Type B pancreatic cell (in vitro differentiated cells): ENCODE data around the gene YPEL2. TPM values are rescaled to one million over a fixed set of nuclear protein-coding genes. Genes with fewer than 3 reads are reported as not detected.

Source experiments
- DNase-seq: peaks from one replicate; pipeline ENCODE4 v3.0.0; 2021; ENCODE audit warnings: mixed read lengths; ENCODE audit not compliant: unreplicated experiment; ENCODE audit errors: extremely low spot score
- H3K27ac Mint-ChIP-seq: 2 replicates; pipeline ENCODE4 v1.8.0; 2021; ENCODE audit warnings: mild to moderate bottlenecking, mixed read lengths
- H3K27me3 Mint-ChIP-seq: 2 replicates; pipeline ENCODE4 v1.8.0; 2021; ENCODE audit warnings: mixed read lengths
- H3K36me3 Mint-ChIP-seq: 2 replicates; pipeline ENCODE4 v1.8.0; 2021; ENCODE audit warnings: mixed read lengths
- H3K4me1 Mint-ChIP-seq: one replicate; pipeline ENCODE4 v1.8.0; 2021; ENCODE audit warnings: mixed read lengths; ENCODE audit not compliant: unreplicated experiment
- H3K4me3 Mint-ChIP-seq: 2 replicates; pipeline ENCODE4 v1.8.0; 2021; ENCODE audit warnings: mild to moderate bottlenecking, mixed read lengths
- H3K9me3 Mint-ChIP-seq: 2 replicates; pipeline ENCODE4 v1.8.0; 2021; ENCODE audit warnings: mixed read lengths
- total RNA-seq: library from RNA; stranded (reverse); gene quantifications from 2 replicates; pipeline ENCODE4 v1.2.1, GENCODE V29; 2021; ENCODE audit warnings: low replicate concordance
- TF ChIP-seq, protein P1 (sequence below): fragments of 200-600 bp; sonication (generic); conservative IDR thresholded peaks from 2 replicates; pipeline ENCODE4 v1.5.0; 2021; ENCODE audit warnings: antibody characterized with exemption, mild to moderate bottlenecking

YPEL2 gene
- total RNA-seq, 1 donor from 2014 or later = 14.7 TPM

DNA sequence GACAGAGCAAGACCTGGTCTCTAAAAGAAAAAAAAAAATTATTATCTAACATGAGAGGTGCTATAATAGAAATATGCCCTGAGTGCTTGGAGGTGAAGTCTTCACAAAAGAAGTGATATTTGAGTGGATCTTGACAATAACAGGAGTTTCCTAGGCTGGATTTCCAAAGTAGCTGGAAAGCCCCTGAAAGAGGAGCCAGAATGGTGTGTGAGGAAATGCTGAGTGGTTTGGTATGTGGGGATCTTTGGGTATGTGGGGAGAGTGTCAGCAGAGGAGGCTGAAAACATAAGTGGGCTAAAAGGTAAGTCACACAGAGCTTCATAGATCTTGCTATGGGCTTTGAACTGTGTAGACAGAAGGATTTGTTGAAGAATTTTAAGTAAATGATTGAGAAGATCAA lies 100.1 kb downstream of the YPEL2 start:
- H3K36me3 Mint-ChIP-seq = no peaks in the 10 kb centered on the region
- peaks cover 8% of the 10 kb centered on the region for H3K27me3 Mint-ChIP-seq
- H3K27ac Mint-ChIP-seq = no peak overlapping the region
- H3K9me3 Mint-ChIP-seq = peaks cover 11% of the 10 kb centered on the region
- no peak for DNase-seq
- H3K4me1 Mint-ChIP-seq = peaks cover 4% of the 10 kb centered on the region
- H3K4me3 Mint-ChIP-seq = no peak overlapping the region
- TF ChIP-seq, protein P1, sequence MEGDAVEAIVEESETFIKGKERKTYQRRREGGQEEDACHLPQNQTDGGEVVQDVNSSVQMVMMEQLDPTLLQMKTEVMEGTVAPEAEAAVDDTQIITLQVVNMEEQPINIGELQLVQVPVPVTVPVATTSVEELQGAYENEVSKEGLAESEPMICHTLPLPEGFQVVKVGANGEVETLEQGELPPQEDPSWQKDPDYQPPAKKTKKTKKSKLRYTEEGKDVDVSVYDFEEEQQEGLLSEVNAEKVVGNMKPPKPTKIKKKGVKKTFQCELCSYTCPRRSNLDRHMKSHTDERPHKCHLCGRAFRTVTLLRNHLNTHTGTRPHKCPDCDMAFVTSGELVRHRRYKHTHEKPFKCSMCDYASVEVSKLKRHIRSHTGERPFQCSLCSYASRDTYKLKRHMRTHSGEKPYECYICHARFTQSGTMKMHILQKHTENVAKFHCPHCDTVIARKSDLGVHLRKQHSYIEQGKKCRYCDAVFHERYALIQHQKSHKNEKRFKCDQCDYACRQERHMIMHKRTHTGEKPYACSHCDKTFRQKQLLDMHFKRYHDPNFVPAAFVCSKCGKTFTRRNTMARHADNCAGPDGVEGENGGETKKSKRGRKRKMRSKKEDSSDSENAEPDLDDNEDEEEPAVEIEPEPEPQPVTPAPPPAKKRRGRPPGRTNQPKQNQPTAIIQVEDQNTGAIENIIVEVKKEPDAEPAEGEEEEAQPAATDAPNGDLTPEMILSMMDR = no peak

DNA sequence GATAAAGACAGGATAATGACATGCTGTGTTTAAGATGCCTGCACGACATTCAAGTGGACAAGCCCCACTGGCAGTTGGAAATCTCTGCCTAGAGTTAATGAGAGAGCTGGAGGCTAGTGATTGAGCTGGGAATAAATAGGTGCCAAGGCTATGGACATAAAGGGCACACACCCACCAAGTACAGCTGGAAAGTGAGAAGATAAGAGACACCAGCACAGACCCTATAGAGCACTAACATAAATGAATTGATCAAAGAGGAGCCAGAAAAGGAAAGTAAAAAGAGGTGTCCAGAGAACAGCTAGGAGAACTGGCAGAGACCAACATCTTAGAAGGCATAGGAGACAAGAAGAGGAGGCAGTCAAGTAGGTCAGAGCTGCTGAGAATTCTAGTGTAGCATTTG lies 101.2 kb downstream of the YPEL2 start:
- TF ChIP-seq, protein P1 = no peak

DNA sequence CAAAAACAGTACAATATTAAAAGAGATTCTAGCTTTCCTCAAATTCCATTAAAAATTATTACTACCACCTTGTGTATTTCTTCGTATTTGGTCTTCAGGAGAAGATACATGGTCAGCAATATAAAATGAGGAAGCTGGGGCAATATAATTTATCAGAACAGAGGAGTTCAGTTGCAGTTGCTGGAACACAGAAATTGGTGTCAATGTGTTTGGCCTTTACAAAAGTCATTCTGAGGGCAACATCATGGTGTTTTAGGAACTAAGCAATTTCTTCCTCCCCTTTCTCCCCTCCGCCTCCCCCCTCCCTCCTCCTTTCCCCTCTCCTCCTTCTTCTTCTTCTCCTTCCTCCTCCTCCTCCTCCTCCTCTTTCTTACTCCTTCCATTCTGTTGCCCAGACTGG lies 102.1 kb downstream of the YPEL2 start:
- TF ChIP-seq, protein P1 = no peak
- DNase-seq = no peak
- peaks cover 8% of the 10 kb centered on the region for H3K27me3 Mint-ChIP-seq
- no peak overlapping the region for H3K4me3 Mint-ChIP-seq
- H3K9me3 Mint-ChIP-seq = peaks cover 11% of the 10 kb centered on the region
- H3K36me3 Mint-ChIP-seq = no peaks in the 10 kb centered on the region
- no peak overlapping the region for H3K27ac Mint-ChIP-seq
- peaks cover 7% of the 10 kb centered on the region for H3K4me1 Mint-ChIP-seq

More for the DNA sequence above, 101.2 kb downstream of the YPEL2 start:
- Mint-ChIP-seq H3K9me3 (peaks cover 11% of the 10 kb centered on the region), H3K4me1 (peaks cover 3% of the 10 kb centered on the region), H3K36me3 (no peaks in the 10 kb centered on the region), H3K4me3 (no peak overlapping the region), H3K27me3 (peaks cover 8% of the 10 kb centered on the region), H3K27ac (no peak overlapping the region)
- DNase-seq = no peak

DNA sequence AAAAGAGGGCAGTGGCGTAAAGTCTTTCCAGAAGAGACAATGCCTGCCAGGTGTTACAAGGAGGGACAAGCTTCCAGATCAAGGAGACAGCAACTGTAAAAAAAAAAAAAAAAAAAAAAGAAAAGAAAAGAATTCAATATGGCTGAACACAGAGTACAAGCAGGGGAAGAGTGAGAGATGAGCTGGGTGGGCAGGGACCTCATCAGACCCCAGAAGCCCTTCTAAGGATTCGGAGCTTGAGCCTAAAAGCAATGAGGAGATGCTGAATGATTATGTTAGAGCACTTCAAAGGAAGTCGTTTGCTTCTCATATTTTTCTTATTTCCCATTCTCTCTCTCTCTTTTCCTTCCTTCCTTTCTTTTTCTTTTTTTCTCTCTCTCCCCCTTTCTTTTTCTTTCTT lies 103.0 kb downstream of the YPEL2 start:
- Mint-ChIP-seq H3K4me1 (peaks cover 12% of the 10 kb centered on the region), H3K27me3 (peaks cover 8% of the 10 kb centered on the region), H3K9me3 (peaks cover 11% of the 10 kb centered on the region), H3K27ac (no peak overlapping the region), H3K4me3 (no peak overlapping the region), H3K36me3 (no peaks in the 10 kb centered on the region)
- TF ChIP-seq, protein P1 = no peak
- DNase-seq = no peak

DNA sequence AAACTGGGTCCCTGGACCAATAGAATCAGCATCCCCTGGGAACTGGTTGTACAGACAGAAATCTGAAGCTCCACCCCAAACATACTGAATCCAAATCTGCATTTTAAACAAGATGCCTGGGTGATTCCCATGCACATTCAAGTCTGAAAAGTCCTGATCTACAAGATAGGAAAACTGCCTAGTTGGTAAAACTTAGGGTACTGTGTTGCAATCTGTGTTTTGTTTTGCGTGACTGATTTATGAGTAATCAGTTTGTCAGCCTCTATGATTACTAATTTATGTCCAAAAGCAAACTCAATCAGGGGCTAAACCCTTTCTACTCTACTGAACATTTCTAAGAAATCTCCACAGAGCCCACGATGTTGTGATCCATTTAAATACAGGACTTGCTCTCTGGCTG lies 103.8 kb downstream of the YPEL2 start:
- TF ChIP-seq, protein P1 = no peak
- Mint-ChIP-seq H3K36me3 (no peaks in the 10 kb centered on the region), H3K9me3 (peaks cover 11% of the 10 kb centered on the region), H3K4me1 (peaks cover 15% of the 10 kb centered on the region), H3K4me3 (no peak overlapping the region), H3K27ac (no peak overlapping the region), H3K27me3 (peaks cover 8% of the 10 kb centered on the region)
- DNase-seq = no peak

DNA sequence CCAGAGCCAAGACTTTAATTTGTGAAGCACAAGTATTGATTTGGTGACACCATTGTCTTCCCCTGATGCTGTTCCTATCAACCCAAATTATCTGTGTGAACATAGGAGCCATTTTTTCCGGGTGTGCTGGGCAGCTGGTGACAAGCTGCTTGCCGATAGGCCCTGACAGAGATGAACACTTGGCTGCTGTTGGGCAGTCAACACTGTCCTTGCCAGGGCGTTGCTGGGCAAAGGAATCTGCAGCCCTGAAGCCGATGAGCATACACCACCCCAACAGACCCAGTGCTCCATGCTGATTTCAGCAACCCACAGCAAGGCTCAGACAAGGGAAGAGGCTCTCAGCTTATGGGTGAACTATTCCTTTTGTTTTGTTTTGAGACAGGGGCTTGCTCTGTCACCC lies 105.4 kb downstream of the YPEL2 start:
- Mint-ChIP-seq H3K9me3 (peaks cover 7% of the 10 kb centered on the region), H3K27ac (no peak overlapping the region), H3K27me3 (peaks cover 4% of the 10 kb centered on the region), H3K36me3 (no peaks in the 10 kb centered on the region), H3K4me1 (peaks cover 21% of the 10 kb centered on the region), H3K4me3 (no peak overlapping the region)
- TF ChIP-seq, protein P1 = no peak
- DNase-seq = no peak
